OCI-LY1 (cell line): ENCODE data around the gene ARMH2.

Experiments used
- EZH2 ChIP-seq: fragments of 200-600 bp; sonication (generic), shearing (Covaris generic); IDR thresholded peaks from 2 replicates; pipeline ENCODE4 v1.8.0; 2017; ENCODE audit warnings: borderline replicate concordance, mixed run types, mild to moderate bottlenecking, antibody characterized with exemption, low read length, moderate library complexity, mixed read lengths
- TF ChIP-seq, protein P1 (sequence below): fragments of 200-600 bp; sonication (generic), shearing (Covaris generic); IDR thresholded peaks from 2 replicates; pipeline ENCODE4 v1.5.1; 2017; ENCODE audit warnings: mild to moderate bottlenecking, antibody characterized with exemption, low read length, moderate library complexity, mixed read lengths

GRCh38 chr6:24759718-24760117 is 39.0 kb downstream of the ARMH2 start:
- TF ChIP-seq EZH2 = no peak
- TF ChIP-seq, protein P1, sequence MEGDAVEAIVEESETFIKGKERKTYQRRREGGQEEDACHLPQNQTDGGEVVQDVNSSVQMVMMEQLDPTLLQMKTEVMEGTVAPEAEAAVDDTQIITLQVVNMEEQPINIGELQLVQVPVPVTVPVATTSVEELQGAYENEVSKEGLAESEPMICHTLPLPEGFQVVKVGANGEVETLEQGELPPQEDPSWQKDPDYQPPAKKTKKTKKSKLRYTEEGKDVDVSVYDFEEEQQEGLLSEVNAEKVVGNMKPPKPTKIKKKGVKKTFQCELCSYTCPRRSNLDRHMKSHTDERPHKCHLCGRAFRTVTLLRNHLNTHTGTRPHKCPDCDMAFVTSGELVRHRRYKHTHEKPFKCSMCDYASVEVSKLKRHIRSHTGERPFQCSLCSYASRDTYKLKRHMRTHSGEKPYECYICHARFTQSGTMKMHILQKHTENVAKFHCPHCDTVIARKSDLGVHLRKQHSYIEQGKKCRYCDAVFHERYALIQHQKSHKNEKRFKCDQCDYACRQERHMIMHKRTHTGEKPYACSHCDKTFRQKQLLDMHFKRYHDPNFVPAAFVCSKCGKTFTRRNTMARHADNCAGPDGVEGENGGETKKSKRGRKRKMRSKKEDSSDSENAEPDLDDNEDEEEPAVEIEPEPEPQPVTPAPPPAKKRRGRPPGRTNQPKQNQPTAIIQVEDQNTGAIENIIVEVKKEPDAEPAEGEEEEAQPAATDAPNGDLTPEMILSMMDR = no peak
